ENCODE data around the gene GDPD4. TPM values are rescaled to one million over a fixed set of nuclear protein-coding genes. Genes with fewer than 3 reads are reported as not detected.

Gene GDPD4
- total RNA-seq, 4 donors from 2014 or later: not detected

GRCh38 chr11:77184136-77184860 is 117.2 kb downstream of the GDPD4 start:
- WGBS, 2 donors (ENCODE audit: low coverage in 1 of 2): 80% methylated on average over 1 of the region's 15 CpGs; no CpG with 5 or more reads in 1 of the 2 donors
- H3K9me3 ChIP-seq: no peaks in the 10 kb centered on the region
- no peaks in the 10 kb centered on the region for H3K36me3 ChIP-seq
- no peak for ATAC-seq
- TF ChIP-seq EP300 (IDR thresholded peaks at IDR 0.05): no peak
- no peak for TF ChIP-seq POLR2A (IDR thresholded peaks at IDR 0.05)
- TF ChIP-seq CTCF (IDR thresholded peaks at IDR 0.05): no peak
- no peak for TF ChIP-seq POLR2AphosphoS5 (IDR thresholded peaks at IDR 0.05)
- H3K4me3 ChIP-seq: no peak overlapping the region
- no peaks in the 10 kb centered on the region for H3K27me3 ChIP-seq
- no peak overlapping the region for H3K27ac ChIP-seq
- no peaks in the 10 kb centered on the region for H3K4me1 ChIP-seq

DNA sequence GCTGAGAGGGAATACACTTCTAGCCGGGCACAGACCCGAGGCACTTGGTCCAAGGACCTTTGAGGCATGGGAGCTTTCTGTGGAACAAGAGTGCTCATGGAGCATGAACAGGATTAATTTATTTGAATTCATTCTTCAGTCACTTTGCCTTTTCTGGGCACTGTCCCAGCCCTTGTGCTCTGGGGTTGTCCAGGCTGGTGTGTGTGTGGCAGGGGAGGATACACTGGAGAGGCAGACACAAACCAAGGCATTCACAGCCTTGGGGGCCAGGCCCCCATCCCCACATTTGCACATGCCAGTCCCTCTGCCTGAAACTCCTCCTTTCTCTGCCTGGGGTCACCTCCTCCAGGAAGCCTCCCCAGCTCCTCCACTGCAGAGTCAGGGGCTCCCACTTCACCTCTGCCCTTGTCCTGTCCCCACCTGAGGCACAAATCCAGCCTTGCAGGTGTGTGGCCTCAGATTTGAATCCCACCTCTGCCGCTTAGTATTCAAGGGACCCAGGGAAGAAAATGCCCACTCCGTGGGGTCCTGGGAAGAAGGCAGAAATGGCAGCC is 118.0 kb downstream of the GDPD4 start:
- Histone ChIP-seq H3K27ac (no peak overlapping the region), H3K36me3 (no peaks in the 10 kb centered on the region), H3K9me3 (no peaks in the 10 kb centered on the region), H3K4me1 (no peaks in the 10 kb centered on the region), H3K4me3 (no peak overlapping the region), H3K27me3 (no peaks in the 10 kb centered on the region)
- no peak for ATAC-seq
- TF ChIP-seq CTCF (IDR thresholded peaks at IDR 0.05) (no peak), POLR2A (IDR thresholded peaks at IDR 0.05) (no peak), POLR2AphosphoS5 (IDR thresholded peaks at IDR 0.05) (no peak)
- WGBS, 2 donors (ENCODE audit: low coverage in 1 of 2): 28 to 73% methylated on average over 2 to 3 of the region's 4 CpGs

- Histone ChIP-seq H3K36me3 (no peaks in the 10 kb centered on the region), H3K9me3 (no peaks in the 10 kb centered on the region), H3K4me1 (no peaks in the 10 kb centered on the region), H3K27me3 (no peaks in the 10 kb centered on the region), H3K4me3 (no peak overlapping the region), H3K27ac (no peak overlapping the region)
- TF ChIP-seq POLR2AphosphoS5 (IDR thresholded peaks at IDR 0.05) (no peak), EP300 (IDR thresholded peaks at IDR 0.05) (no peak), CTCF (IDR thresholded peaks at IDR 0.05) (no peak), POLR2A (IDR thresholded peaks at IDR 0.05) (no peak)
- ATAC-seq: no peak
- WGBS, 2 donors (ENCODE audit: low coverage in 1 of 2): 61 to 88% methylated on average over 4 to 6 of the region's 21 CpGs
These were observed 118.7 kb downstream of the GDPD4 start for GRCh38 chr11:77182542-77183430.

GRCh38 chr11:77181799-77182541 is 119.5 kb downstream of the GDPD4 start:
- TF ChIP-seq CTCF (IDR thresholded peaks at IDR 0.05) (no peak), POLR2A (IDR thresholded peaks at IDR 0.05) (no peak), EP300 (IDR thresholded peaks at IDR 0.05) (no peak), POLR2AphosphoS5 (IDR thresholded peaks at IDR 0.05) (no peak)
- Histone ChIP-seq H3K27ac (no peak overlapping the region), H3K27me3 (no peaks in the 10 kb centered on the region), H3K4me1 (no peaks in the 10 kb centered on the region), H3K4me3 (no peak overlapping the region), H3K9me3 (no peaks in the 10 kb centered on the region), H3K36me3 (no peaks in the 10 kb centered on the region)
- ATAC-seq: no peak
- 92% methylated on average over 3 of the region's 22 CpGs; no CpG with 5 or more reads in 1 of the 2 donors for WGBS, 2 donors (ENCODE audit: low coverage in 1 of 2)
